Large intestine (tissue), 3 donors: ENCODE results near the gene LAMB1. TPM values are rescaled to one million over a fixed set of nuclear protein-coding genes. Genes with fewer than 3 reads are reported as not detected.

Experiments used
- DNase-seq, 2 donors: peaks; one replicate each; pipeline versions ENCODE4 v3.0.0 to v3.0.0-alpha.2; 2013
- H3K27ac ChIP-seq: one replicate; pipeline ENCODE4 v1.5.1; 2013; ENCODE audit warnings: low read length
- H3K27me3 ChIP-seq: 2 replicates; pipeline ENCODE4 v1.6.1; 2013; ENCODE audit warnings: low read length; ENCODE audit not compliant: control insufficient read depth, insufficient read depth
- H3K36me3 ChIP-seq: 2 replicates; pipeline ENCODE4 v1.6.1; 2013; ENCODE audit warnings: low read length; ENCODE audit not compliant: control insufficient read depth, insufficient read depth
- H3K4me1 ChIP-seq: one replicate; pipeline ENCODE4 v1.6.1; 2013; ENCODE audit warnings: low read length; ENCODE audit not compliant: control insufficient read depth, insufficient read depth
- H3K4me3 ChIP-seq: one replicate; pipeline ENCODE4 v1.5.1; 2013; ENCODE audit warnings: low read length
- H3K9me3 ChIP-seq: one replicate; pipeline ENCODE4 v1.6.1; 2013; ENCODE audit warnings: mild to moderate bottlenecking, low read depth, low read length, moderate library complexity; ENCODE audit not compliant: control insufficient read depth
- WGBS: methylation state at CpG from one replicate; pipeline ENCODE4 v1.1.5; 2013; ENCODE audit warnings: low lambda C conversion rate; ENCODE audit not compliant: insufficient coverage; 5-methylcytosine and 5-hydroxymethylcytosine counted together
- polyA plus RNA-seq: library from polyadenylated mRNA; unstranded; fragments of 120-200 nt; gene quantifications from one replicate; pipeline ENCODE4 v1.2.1, GENCODE V29; 2013

LAMB1 gene
- polyA plus RNA-seq, 1 donor = 271 TPM

DNA sequence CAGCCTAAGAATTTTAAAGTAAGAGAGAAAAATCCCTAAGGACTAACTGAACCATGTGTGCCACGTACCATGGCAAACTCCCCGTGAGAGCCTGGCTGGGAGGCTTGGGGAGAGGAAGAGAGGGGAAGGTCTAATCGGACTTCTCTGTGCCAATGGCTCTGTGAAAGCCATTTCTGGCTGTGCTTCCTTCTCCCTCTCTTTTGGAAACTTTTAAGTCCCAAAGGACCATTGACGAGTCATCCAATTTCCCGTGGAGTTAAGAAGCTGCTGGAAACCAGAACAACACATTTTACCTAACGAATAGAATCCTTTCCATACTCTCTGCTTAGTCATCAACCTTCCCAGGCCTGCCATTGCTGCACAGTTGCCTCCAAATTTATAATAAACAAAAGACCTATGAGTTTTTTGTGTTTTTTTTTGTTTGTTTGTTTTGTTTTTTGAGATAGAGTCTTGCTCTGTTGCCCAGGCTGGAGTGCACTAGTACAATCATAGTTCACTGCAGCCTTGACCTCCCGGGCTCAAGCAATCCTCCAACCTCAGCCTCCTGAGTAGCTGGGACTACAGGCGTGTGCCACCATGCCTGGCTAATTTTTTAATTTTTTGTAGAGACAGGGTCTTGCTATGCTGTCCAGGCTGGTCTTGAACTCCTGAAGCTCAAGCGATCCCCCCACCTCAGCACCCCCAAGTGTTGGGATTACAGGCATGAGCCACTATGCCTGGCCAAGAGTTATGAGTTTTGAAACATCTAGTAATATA lies 13.2 kb downstream of the LAMB1 start:
- no peaks in the 10 kb centered on the region for H3K9me3 ChIP-seq
- peaks cover 74% of the 10 kb centered on the region for H3K36me3 ChIP-seq
- peaks cover 14% of the 10 kb centered on the region for H3K4me1 ChIP-seq
- 100% methylated on average over 2 of the region's 9 CpGs for WGBS
- DNase-seq = no peak
- H3K4me3 ChIP-seq = no peak overlapping the region
- H3K27ac ChIP-seq = no peak overlapping the region
- H3K27me3 ChIP-seq = no peaks in the 10 kb centered on the region

DNA sequence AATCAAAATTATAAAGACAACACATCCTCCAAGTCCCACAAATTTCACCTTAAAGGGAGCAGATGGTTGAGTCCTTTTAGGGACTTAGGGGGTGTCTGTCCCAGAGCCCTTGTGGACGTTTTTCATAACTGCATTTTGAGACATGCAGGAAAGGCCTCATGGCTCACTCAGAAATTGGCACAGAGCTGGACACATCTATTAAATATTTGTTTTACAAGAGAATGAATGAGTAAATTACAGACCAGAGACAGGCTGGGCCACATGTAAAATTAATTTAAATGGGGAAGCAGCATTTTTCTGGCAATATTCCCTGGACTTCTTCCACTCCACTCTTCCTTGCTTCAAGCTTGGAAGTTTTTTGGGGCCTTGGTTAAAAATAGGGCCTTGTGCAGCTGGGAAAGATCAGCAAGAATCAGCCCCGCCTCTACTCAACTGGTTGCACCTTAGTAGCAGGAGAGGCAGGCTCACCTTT lies 20.0 kb downstream of the LAMB1 start:
- no peak overlapping the region for H3K27ac ChIP-seq
- no CpG with 5 or more reads among the region's 2 CpGs for WGBS
- H3K4me1 ChIP-seq = no peaks in the 10 kb centered on the region
- peaks cover 67% of the 10 kb centered on the region for H3K36me3 ChIP-seq
- no peaks in the 10 kb centered on the region for H3K9me3 ChIP-seq
- DNase-seq = peak in 1 of 2 donors; percentile 43
- H3K4me3 ChIP-seq = no peak overlapping the region
- H3K27me3 ChIP-seq = no peaks in the 10 kb centered on the region

DNA sequence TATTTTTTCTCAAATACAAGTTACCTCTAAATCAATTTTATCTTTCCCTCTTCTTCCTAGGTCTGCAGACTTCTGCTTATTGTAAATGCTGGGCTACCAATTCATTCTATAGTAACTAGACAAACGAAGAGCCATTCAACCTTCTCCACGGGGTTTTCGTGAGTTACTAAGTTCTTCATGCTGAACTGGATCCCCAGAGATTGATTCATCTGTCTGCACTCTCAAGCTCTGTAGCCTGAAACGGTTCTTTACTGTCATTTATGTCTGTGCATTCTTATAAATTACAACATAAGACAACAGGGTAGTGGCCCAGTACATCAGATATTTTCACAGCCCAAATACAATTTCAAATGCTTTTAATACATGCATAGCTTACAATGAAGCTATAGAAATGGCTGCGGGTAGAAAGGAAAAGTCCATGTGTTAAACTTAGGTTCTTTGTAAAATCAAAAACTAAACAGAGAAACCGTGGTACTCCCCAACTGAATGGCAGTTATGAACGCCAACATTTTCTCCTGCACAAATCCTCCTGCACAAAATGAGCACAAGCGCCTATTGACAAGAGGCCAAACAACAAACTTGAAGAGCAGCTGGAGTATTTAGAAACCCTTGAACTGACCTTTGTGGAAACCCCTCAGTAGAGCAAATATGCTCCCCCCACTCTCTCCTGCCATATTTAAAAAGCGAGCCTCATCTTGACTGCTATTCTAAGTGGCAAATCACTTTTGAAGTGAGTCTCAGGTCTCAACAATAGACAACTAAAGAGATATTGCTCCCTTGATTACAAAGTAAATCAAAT lies 20.7 kb downstream of the LAMB1 start:
- Histone ChIP-seq H3K27ac (no peak overlapping the region), H3K4me1 (no peaks in the 10 kb centered on the region), H3K36me3 (peaks cover 67% of the 10 kb centered on the region), H3K4me3 (no peak overlapping the region), H3K27me3 (no peaks in the 10 kb centered on the region), H3K9me3 (no peaks in the 10 kb centered on the region)
- WGBS = 70% methylated on average over 2 of the region's 9 CpGs
- DNase-seq = no peak

DNA sequence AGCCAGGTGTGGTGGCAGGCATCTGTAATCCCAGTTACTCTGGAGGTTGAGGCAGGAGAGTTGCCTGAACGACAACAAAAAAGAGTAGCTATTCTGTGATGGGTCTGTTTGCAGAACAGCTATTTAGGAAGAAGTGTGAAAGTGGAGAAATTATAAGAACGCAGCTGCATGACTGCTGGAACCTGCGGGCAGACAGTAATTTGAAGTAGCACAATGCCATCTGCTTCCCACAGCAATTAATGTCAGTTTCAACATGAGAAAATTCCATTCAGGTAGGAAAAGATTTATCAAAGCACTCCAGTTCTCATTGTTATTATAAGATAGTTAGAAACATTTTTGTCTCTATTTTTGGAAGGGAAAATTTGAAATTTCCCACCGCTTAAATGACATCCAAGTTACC lies 21.5 kb downstream of the LAMB1 start:
- peaks cover 68% of the 10 kb centered on the region for H3K36me3 ChIP-seq
- WGBS = 75% methylated on average over 1 of the region's 4 CpGs
- no peak for DNase-seq
- no peaks in the 10 kb centered on the region for H3K27me3 ChIP-seq
- H3K4me1 ChIP-seq = no peaks in the 10 kb centered on the region
- H3K9me3 ChIP-seq = no peaks in the 10 kb centered on the region
- H3K4me3 ChIP-seq = no peak overlapping the region
- H3K27ac ChIP-seq = no peak overlapping the region

DNA sequence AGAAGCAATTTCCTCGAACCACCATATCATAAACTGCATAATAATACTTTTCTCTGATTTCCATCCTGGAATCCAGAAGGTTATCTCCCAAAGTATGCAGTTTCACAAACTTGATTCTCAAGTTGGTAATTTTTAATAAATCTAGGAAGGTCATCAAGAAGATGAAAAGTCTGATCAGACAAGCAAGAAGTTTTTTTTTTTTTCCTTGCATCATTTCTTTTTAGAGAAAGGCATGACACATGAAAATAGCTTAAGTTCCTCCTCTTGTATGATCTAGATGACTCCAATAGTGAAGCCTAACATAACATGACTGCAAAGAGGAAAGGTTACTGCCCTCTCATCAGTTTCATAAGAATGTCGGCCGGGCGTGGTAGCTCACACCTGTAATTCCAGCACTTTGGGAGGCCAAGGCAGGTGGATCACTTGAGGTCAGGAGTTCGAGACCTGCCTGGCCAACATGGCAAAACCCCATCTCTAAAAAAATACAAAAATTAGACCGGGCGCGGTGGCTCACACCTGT lies 22.2 kb downstream of the LAMB1 start:
- Histone ChIP-seq H3K4me1 (no peaks in the 10 kb centered on the region), H3K27me3 (no peaks in the 10 kb centered on the region), H3K9me3 (no peaks in the 10 kb centered on the region), H3K4me3 (no peak overlapping the region), H3K27ac (no peak overlapping the region), H3K36me3 (peaks cover 68% of the 10 kb centered on the region)
- no peak for DNase-seq
- no CpG with 5 or more reads among the region's 8 CpGs for WGBS

DNA sequence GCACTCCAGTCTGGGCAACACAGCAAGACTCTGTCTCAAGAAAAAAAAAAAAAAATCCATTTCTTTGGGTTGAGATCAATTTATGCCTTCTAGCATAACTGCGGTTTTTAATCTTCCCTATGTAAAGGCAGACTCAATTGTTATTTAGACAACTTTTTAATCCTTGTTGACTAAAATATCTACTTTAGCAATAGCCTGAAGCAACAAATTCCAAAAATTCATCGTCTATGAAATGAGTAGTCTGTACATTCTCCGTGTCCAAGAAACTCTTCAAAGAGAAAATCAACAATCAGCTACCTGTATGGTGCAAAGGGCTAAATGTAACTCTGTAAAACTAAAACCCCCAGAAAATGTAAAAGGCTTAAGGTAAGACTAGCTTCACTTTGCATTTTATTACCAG lies 22.8 kb downstream of the LAMB1 start:
- no peak for DNase-seq
- Histone ChIP-seq H3K36me3 (peaks cover 71% of the 10 kb centered on the region), H3K4me1 (no peaks in the 10 kb centered on the region), H3K4me3 (no peak overlapping the region), H3K9me3 (no peaks in the 10 kb centered on the region), H3K27ac (no peak overlapping the region), H3K27me3 (no peaks in the 10 kb centered on the region)
- WGBS = 100% methylated on average over 2 of the region's 3 CpGs

DNA sequence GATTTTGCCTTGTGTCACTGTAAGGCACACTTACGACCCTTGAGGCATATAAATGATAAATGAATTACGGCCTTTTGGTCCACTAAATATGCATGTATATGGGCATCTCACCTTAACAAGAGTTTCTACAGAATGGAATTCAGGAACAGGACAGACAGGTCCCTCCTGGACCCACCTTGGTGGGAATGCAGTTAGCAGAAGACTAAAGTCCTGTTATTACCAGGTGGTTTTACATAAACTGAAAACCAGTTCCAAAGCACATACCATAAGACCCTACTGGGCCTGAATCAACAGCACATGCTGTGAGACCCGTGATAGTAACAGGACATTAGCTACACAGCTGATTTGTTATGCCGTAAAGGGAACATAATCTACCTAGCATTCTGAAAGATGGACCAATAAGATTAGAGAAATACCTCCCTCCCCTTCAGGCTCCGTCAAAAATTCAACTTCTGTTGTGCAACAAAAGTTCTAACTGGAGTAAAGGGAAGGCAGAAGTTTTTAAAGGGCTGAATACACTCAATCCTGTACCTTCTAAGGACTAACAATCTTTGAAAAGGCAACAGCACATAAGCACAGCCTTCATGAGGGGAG lies 24.0 kb downstream of the LAMB1 start:
- Histone ChIP-seq H3K27ac (no peak overlapping the region), H3K4me1 (no peaks in the 10 kb centered on the region), H3K27me3 (no peaks in the 10 kb centered on the region), H3K4me3 (no peak overlapping the region), H3K36me3 (peaks cover 71% of the 10 kb centered on the region), H3K9me3 (no peaks in the 10 kb centered on the region)
- no peak for DNase-seq
- 73% methylated on average over 4 of the region's 5 CpGs for WGBS

DNA sequence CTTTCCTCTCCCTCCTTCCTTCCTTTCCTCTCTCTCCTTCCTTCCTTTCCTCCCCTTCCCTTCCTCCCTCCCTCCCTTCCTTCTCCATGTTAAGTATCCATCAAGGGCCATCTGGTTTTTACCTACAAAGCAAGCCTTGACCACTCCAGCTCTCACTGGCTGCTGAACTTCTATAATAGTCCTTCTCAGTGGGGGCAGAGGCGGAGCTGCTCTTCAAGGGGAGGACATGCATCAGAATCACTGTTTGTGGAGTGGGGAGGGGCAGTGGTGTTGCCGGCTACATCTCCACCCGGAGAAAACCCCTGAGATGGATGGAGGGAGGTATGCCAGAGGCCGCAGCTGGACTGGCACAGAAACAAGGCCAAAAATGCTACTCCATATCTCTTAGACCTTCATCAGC lies 25.9 kb downstream of the LAMB1 start:
- Histone ChIP-seq H3K27ac (no peak overlapping the region), H3K4me3 (no peak overlapping the region), H3K27me3 (no peaks in the 10 kb centered on the region), H3K4me1 (no peaks in the 10 kb centered on the region), H3K9me3 (no peaks in the 10 kb centered on the region), H3K36me3 (peaks cover 82% of the 10 kb centered on the region)
- no CpG with 5 or more reads among the region's 4 CpGs for WGBS
- DNase-seq = no peak

DNA sequence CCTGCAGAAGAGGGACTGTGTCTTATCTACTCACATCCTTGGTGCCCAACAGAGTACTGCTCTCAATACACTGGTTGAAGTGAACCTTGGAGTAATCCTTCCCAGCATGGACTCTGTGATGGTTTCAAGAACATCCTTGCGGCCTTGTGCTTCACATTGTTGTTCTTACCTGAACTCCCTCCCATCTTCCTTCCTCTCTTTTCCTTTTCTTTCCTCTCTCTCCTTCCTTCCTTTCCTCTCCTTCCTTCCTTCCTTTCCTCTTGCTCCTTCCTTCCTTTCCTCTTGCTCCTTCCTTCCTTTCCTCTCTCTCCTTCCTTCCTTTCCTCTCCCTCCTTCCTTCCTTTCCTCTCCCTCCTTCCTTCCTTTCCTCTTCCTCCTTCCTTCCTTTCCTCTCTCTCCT lies 26.3 kb downstream of the LAMB1 start:
- Histone ChIP-seq H3K27me3 (no peaks in the 10 kb centered on the region), H3K4me1 (no peaks in the 10 kb centered on the region), H3K9me3 (no peaks in the 10 kb centered on the region), H3K4me3 (no peak overlapping the region), H3K36me3 (peaks cover 86% of the 10 kb centered on the region), H3K27ac (no peak overlapping the region)
- 100% methylated on average over 1 of the region's 1 CpG for WGBS
- DNase-seq = no peak

DNA sequence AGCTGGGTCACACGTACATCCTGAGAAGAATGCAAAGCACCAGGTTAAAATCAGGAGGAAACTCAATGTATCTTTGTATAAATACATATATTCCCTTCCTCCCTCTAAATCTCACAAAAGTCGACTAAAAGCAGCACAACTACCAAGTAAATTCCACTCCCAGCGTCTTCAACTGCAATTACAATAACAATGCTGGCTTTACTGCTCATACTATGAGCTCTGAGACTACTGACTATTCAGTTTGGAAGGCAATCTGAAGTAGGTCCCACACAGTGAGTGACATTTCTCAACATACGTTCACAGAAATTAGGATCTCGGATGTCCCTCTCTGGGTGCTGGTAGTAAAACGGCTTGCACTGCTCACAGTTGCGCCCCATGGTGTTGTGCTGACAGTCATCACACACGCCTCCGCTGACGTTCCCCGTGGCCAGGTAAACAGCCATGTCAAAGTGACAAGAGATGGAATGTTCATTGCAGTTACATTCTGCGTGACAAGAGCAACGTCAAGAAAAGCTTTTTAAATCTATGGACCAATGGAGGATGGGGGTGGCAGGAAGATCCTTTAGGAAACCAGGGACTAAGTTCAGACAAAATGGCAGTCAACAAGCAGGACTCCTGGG lies 27.5 kb downstream of the LAMB1 start:
- WGBS = 100% methylated on average over 1 of the region's 13 CpGs
- no peaks in the 10 kb centered on the region for H3K9me3 ChIP-seq
- H3K4me3 ChIP-seq = no peak overlapping the region
- H3K36me3 ChIP-seq = peaks cover 89% of the 10 kb centered on the region
- DNase-seq = no peak
- H3K27me3 ChIP-seq = no peaks in the 10 kb centered on the region
- H3K27ac ChIP-seq = no peak overlapping the region
- no peaks in the 10 kb centered on the region for H3K4me1 ChIP-seq
